ENCODE measurements around the gene PLEKHH1. TPM values are rescaled to one million over a fixed set of nuclear protein-coding genes. Genes with fewer than 3 reads are reported as not detected.

The PLEKHH1 gene
- polyA plus RNA-seq, 1 donor from 2014 or later: 34.1 TPM

GRCh38 chr14:67572608-67573007, 39.5 kb downstream of the PLEKHH1 start:
- H3K27ac ChIP-seq (ENCODE audit: low read length): no peak overlapping the region

GRCh38 chr14:67573228-67574010, 40.3 kb downstream of the PLEKHH1 start:
- no peaks in the 10 kb centered on the region for H3K27me3 ChIP-seq (ENCODE audit: insufficient read depth, low read depth, low read length)
- H3K4me2 ChIP-seq (ENCODE audit: low read length): no peak overlapping the region
- H4K20me1 ChIP-seq (ENCODE audit: insufficient read depth): no peaks in the 10 kb centered on the region
- no peaks in the 10 kb centered on the region for H3K9me3 ChIP-seq (ENCODE audit: low read length)
- H3K36me3 ChIP-seq (ENCODE audit: insufficient read depth, low read length): peaks cover 13% of the 10 kb centered on the region
- no peak overlapping the region for H3K9ac ChIP-seq (ENCODE audit: low read length)
- H3K79me2 ChIP-seq (replicated peaks; ENCODE audit: insufficient read depth, low read length): no peaks in the 10 kb centered on the region
- H3K4me3 ChIP-seq (ENCODE audit: low read length): no peak overlapping the region
- no peak overlapping the region for H3K27ac ChIP-seq (ENCODE audit: low read length)
- H3F3A ChIP-seq (ENCODE audit: insufficient read depth, low read length, poor library complexity, severe bottlenecking): no peaks in the 10 kb centered on the region
- H3K9me2 ChIP-seq (ENCODE audit: insufficient read depth, low read length): no peaks in the 10 kb centered on the region
- no peak overlapping the region for H2AFZ ChIP-seq (ENCODE audit: low read depth, low read length)
- TF ChIP-seq SMC3 (conservative IDR thresholded peaks at IDR 0.05; ENCODE audit: poor library complexity): no peak
- TF ChIP-seq MXI1 (conservative IDR thresholded peaks at IDR 0.05; ENCODE audit: poor library complexity, severe bottlenecking): no peak
- no peak for TF ChIP-seq CTCF (IDR thresholded peaks at IDR 0.05; ENCODE audit: poor library complexity, severe bottlenecking)
- no peak for TF ChIP-seq REST (IDR thresholded peaks at IDR 0.05; ENCODE audit: borderline replicate concordance)

More at GRCh38 chr14:67572608-67573007, 39.5 kb downstream of the PLEKHH1 start:
- Histone ChIP-seq H3F3A (ENCODE audit: insufficient read depth, low read length, poor library complexity, severe bottlenecking) (no peaks in the 10 kb centered on the region), H4K20me1 (ENCODE audit: insufficient read depth) (no peaks in the 10 kb centered on the region), H3K36me3 (ENCODE audit: insufficient read depth, low read length) (peaks cover 13% of the 10 kb centered on the region), H3K9me2 (ENCODE audit: insufficient read depth, low read length) (no peaks in the 10 kb centered on the region), H3K27me3 (ENCODE audit: insufficient read depth, low read depth, low read length) (no peaks in the 10 kb centered on the region), H2AFZ (ENCODE audit: low read depth, low read length) (no peak overlapping the region), H3K4me3 (ENCODE audit: low read length) (no peak overlapping the region), H3K4me2 (ENCODE audit: low read length) (no peak overlapping the region), H3K9ac (ENCODE audit: low read length) (no peak overlapping the region), H3K79me2 (replicated peaks; ENCODE audit: insufficient read depth, low read length) (no peaks in the 10 kb centered on the region), H3K9me3 (ENCODE audit: low read length) (no peaks in the 10 kb centered on the region)
- no peak for TF ChIP-seq POLR2AphosphoS5 (IDR thresholded peaks at IDR 0.05)
- no peak for TF ChIP-seq SMC3 (conservative IDR thresholded peaks at IDR 0.05; ENCODE audit: poor library complexity)
- TF ChIP-seq EP300 (conservative IDR thresholded peaks at IDR 0.05; ENCODE audit: poor library complexity, severe bottlenecking): no peak
- no peak for TF ChIP-seq REST (IDR thresholded peaks at IDR 0.05; ENCODE audit: borderline replicate concordance)
- TF ChIP-seq EZH2 (IDR thresholded peaks at IDR 0.05; ENCODE audit: borderline replicate concordance, insufficient read depth, low read length, poor library complexity, severe bottlenecking): no peak
- no peak for TF ChIP-seq MXI1 (conservative IDR thresholded peaks at IDR 0.05; ENCODE audit: poor library complexity, severe bottlenecking)
- TF ChIP-seq CTCF (IDR thresholded peaks at IDR 0.05; ENCODE audit: poor library complexity, severe bottlenecking): no peak
- TF ChIP-seq TAF1 (IDR thresholded peaks at IDR 0.05; ENCODE audit: low read depth): no peak
- TF ChIP-seq RAD21 (conservative IDR thresholded peaks at IDR 0.05): no peak

Data from neural cell (in vitro differentiated cells).